SH-SY5Y (cell line): ENCODE data around the gene PCDHA7.

Experiments used
- GATA2 ChIP-seq: IDR thresholded peaks from 2 replicates; pipeline ENCODE4 v1.6.1; 2011; ENCODE audit warnings: mild to moderate bottlenecking, low read depth, low read length
- GATA3 ChIP-seq: IDR thresholded peaks from 2 replicates; pipeline ENCODE4 v1.6.1; 2011; ENCODE audit warnings: low read depth, mild to moderate bottlenecking, low read length, moderate library complexity

DNA sequence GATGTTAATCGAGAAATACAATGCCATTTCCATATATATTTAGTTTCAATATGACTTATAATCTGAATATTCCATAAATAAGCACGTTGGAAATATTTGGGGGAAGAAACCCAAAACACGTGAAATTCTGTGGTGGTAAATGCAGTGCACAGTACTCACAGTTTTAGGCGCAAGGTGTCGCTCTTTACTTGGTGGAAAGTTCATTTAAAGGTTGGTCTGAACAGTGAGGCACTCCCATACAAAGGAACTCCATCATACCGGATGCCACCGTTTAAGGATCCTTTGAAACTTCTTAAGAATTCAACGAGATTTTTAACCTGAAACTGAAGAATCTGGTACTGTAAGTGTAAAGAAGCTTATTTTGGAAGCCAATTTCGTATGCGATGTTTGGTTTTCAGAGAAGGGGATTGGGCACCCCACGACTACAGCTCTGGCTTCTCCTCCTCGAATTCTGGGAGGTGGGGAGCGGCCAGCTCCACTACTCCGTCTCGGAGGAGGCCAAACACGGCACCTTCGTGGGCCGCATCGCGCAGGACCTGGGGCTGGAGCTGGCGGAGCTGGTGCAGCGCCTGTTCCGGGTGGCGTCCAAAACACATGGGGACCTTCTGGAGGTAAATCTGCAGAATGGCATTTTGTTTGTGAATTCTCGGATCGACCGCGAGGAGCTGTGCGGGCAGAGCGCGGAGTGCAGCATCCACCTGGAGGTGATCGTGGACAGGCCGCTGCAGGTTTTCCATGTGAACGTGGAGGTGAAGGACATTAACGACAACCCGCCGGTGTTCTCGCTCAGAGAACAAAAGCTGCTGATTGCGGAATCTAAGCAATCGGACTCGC, 34.9 kb downstream of the PCDHA7 start, which contains the start of gene PCDHA11:
- no peak for TF ChIP-seq GATA3
- no peak for TF ChIP-seq GATA2
